HG02981 (cell line): ENCODE measurements around the gene NKTR.

Source experiments
- ATAC-seq: cut with Tn5 transposase; IDR thresholded peaks from one replicate; pipeline ENCODE4 v1.9.1; 2021; ENCODE audit warnings: mild to moderate bottlenecking, moderate library complexity; ENCODE audit not compliant: unreplicated experiment

NKTR gene

GRCh38 chr3:42691816-42692666, 91.6 kb downstream of the NKTR start:
- no peak for ATAC-seq

DNA sequence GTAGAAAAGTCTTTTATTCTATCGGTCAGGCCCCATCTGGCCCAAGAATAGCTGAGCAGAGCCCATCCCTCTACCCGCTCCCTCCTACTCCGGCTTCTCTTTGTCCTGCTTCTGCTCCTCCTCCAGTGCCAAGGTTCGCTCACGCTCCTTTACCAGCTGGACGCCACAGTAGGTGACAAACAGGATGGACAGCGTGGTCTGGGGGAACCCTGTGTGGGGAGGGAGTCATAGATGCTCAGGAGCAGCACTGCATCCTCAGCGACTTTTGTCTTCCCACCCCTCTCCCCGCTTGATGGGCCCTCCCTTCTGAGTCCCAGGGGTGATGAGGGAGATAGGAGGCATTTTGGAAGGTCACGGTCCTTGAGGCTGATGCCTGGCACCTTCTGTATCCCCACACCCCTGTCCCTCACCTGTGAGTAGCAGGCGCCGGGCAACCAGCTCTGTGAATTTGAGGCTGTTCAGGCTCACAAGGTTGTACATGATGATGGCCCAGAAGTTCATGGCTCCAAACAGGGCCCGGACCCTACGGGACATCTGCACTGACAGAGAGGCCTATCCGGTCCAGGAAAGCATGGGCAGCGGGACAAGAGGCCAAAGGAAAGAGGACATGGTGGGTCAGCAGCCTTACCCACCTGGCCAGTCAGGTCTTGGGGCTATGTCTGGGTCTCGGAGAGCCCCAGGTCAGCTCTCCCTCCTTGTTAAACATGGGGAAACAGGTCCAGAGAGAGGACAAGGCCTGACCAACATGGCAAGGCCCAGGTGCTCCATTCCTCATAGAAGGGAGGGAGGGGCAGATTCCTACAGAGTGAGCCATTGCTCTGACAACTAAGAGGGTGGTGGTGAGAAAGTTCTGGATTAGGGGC, 92.4 kb downstream of the NKTR start:
- ATAC-seq: no peak

DNA sequence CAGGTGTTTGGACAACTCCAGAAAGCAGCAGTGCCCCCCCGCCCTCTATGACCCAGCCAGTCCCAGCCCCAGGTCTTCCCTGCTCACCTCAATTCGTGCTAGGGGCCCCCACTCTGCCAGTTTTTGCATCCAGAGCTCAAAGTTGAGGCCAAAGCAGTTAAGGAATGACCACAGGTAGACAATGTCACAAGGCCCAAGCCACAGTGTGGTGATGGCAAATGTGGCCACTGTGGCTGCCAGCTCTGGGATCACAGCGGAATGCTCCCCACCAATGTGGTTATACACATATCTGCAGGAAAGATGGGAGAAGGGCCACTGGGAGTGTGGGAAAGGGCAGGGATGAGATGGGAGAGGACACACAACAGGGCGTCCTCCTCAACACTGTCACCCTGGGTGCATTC, 93.0 kb downstream of the NKTR start:
- no peak for ATAC-seq

- no peak for ATAC-seq
These were observed 93.9 kb downstream of the NKTR start for GRCh38 chr3:42694366-42694765.

- ATAC-seq: no peak
These were observed 96.1 kb downstream of the NKTR start for GRCh38 chr3:42696356-42697288.

DNA sequence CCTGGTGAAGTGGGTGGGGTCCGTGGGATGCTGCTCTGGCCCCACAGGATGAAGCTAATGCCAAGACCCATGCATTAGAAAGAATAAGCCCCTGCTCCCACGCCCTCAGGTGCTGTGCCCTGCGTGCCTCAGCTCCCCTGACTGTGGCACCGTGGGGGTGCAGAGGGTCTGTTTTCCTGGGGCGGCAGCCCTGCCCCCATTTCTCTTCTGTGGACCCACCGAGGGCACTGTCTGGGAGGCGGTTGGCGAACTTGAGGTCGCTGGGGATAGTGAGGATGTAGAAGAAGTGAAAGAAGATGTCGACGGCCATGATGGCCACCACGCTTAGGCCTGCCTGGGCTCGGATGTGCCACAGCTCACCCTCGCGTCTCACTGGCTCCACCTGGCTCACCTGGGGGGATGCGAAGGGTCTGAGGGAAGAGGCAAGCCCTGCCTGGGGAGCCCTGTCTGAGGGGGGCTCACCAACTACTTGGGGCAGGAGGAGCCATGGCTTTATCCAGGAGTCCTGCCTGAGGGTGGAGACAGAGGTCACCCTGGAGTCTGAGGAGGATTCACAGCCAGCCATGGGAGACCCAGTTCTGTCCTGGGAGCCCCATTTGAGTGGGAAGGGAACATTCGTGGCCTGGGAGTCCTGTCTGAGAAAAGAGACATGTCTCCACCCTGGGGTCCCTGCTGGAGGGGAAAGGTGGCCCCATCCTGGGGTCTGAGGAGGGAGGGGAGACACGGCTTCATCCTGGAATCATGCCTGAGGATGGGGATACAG, 97.0 kb downstream of the NKTR start:
- ATAC-seq: no peak
